AG09319 (cell line): ENCODE measurements around the gene RAMP1.

Experiments used
- DNase-seq: peaks from one replicate; pipeline ENCODE4 v3.0.0-alpha.2; 2010; ENCODE audit warnings: low read depth; ENCODE audit errors: extremely low read depth
- CTCF ChIP-seq: IDR thresholded peaks from 2 replicates; pipeline ENCODE4 v1.5.1; 2011; ENCODE audit warnings: low read depth, mild to moderate bottlenecking, inconsistent platforms, low read length, moderate library complexity

Gene RAMP1

DNA sequence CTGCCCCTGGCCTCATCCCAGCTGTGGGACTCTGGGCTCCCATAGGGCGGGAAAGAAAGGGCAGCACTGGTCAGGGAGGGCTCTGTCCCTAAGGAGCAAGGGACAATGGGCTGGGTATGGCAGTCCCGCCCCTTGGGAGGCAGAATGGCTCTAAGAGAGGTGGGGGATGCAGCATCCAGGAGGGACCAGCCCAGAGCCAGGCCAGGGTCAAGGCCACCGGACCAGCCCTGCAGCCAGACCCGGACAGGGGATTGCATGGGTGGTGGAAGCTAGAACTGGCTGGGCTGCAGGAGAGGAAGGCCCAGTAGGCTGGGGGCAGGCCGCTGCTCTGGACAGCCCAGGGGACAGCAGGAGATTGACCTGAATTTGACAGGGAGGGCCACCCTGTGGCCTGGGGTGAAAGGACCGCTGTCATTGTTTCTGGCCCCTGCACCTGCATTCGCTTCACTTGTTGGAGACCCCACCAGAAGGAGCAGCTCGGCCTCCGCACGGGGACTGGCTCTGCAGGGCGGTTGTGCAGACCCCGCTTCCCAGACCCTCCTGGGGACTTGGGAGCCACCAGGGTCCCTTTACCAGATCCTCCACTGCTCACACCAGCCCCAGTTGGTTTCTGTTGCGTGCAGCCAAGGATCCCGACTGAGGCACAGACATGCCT, 14.6 kb downstream of the RAMP1 start:
- TF ChIP-seq CTCF, result no peak
- no peak for DNase-seq

DNA sequence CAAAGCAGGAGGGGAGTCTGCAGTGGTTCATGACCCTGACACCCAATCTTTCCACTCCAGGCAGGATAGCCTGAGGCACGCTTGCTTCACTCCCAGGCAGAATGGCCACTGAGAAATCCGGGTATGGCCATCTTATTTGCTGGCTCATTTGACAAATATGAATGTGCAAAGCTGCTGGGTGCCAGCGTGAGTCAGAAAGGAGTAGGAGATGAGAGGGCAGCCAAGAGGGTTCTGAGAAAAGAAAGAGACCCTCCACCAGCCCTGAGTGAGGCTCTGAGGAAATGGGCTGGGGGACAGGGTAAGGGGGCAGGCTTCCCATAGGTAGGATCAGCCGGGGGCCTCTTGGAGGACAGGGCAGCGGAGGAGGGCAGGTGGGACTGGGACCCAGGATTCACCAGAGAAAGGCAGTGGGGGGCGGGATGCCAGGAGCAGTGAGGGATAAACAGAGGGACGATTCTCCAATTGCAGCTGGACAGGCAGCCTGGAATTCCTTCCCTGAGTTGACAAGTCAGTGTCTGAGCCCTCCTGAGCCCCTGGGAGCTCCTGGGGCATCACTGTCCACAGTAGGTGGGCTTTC, 15.2 kb downstream of the RAMP1 start:
- no peak for DNase-seq
- no peak for TF ChIP-seq CTCF

GRCh38 chr2:237875256-237876060, 16.0 kb downstream of the RAMP1 start:
- DNase-seq, result no peak
- no peak for TF ChIP-seq CTCF

GRCh38 chr2:237876061-237876526, 16.7 kb downstream of the RAMP1 start:
- no peak for TF ChIP-seq CTCF
- DNase-seq, result no peak

DNA sequence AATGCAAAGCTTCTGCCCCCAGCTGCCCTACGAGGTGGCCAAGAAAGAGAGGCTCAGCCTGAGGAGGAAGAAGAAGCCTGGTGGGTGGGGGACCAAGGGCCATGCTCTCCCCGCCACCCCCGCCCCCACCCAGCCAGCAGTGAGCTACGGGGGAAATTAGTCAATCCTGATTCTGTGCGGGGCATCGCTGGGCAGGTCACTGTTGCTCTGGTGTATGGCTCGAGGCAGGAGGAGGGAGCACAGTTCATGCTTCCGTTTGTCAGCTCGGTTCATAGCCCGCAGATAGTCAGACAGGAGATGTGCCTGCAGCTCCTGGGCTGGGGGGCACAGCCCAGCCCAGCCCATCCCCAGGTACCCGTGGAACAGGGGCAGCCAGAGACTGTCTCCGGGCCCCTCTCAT, 17.1 kb downstream of the RAMP1 start:
- TF ChIP-seq CTCF, result no peak
- DNase-seq, result no peak

- no peak for DNase-seq
- TF ChIP-seq CTCF, result no peak
These were observed 17.6 kb downstream of the RAMP1 start for GRCh38 chr2:237876951-237877491.
